ENCODE results near the gene AR.

AR gene

GRCh38 chrX:67730296-67730695 lies 186.5 kb downstream of the AR start:
- H3K36me3 ChIP-seq (ENCODE audit: control insufficient read depth, insufficient read depth, low read length), result no peaks in the 10 kb centered on the region
- no peak for TF ChIP-seq CTCF (IDR thresholded peaks at IDR 0.05; ENCODE audit: insufficient read depth, low read length, poor library complexity, severe bottlenecking)
- DNase-seq (ENCODE audit: extremely low read depth, insufficient read length), result no peak
- H3K27me3 ChIP-seq (replicated peaks; ENCODE audit: control insufficient read depth, insufficient read depth, low read length), result no peaks in the 10 kb centered on the region
- H3K4me3 ChIP-seq (replicated peaks; ENCODE audit: low read depth, low read length), result no peak overlapping the region

GRCh38 chrX:67731061-67731460 lies 187.2 kb downstream of the AR start:
- H3K36me3 ChIP-seq (ENCODE audit: control insufficient read depth, insufficient read depth, low read length), result no peaks in the 10 kb centered on the region
- no peak overlapping the region for H3K4me3 ChIP-seq (replicated peaks; ENCODE audit: low read depth, low read length)
- no peaks in the 10 kb centered on the region for H3K27me3 ChIP-seq (replicated peaks; ENCODE audit: control insufficient read depth, insufficient read depth, low read length)
- no peak for TF ChIP-seq CTCF (IDR thresholded peaks at IDR 0.05; ENCODE audit: insufficient read depth, low read length, poor library complexity, severe bottlenecking)
- DNase-seq (ENCODE audit: extremely low read depth, insufficient read length), result no peak

GRCh38 chrX:67732864-67733263 lies 189.0 kb downstream of the AR start:
- no peak for TF ChIP-seq CTCF (IDR thresholded peaks at IDR 0.05; ENCODE audit: insufficient read depth, low read length, poor library complexity, severe bottlenecking)
- no peaks in the 10 kb centered on the region for H3K27me3 ChIP-seq (replicated peaks; ENCODE audit: control insufficient read depth, insufficient read depth, low read length)
- no peak overlapping the region for H3K4me3 ChIP-seq (replicated peaks; ENCODE audit: low read depth, low read length)
- DNase-seq (ENCODE audit: extremely low read depth, insufficient read length), result no peak
- no peaks in the 10 kb centered on the region for H3K36me3 ChIP-seq (ENCODE audit: control insufficient read depth, insufficient read depth, low read length)

- no peak for TF ChIP-seq CTCF (IDR thresholded peaks at IDR 0.05; ENCODE audit: insufficient read depth, low read length, poor library complexity, severe bottlenecking)
- no peak overlapping the region for H3K4me3 ChIP-seq (replicated peaks; ENCODE audit: low read depth, low read length)
- H3K27me3 ChIP-seq (replicated peaks; ENCODE audit: control insufficient read depth, insufficient read depth, low read length), result no peaks in the 10 kb centered on the region
- no peaks in the 10 kb centered on the region for H3K36me3 ChIP-seq (ENCODE audit: control insufficient read depth, insufficient read depth, low read length)
- DNase-seq (ENCODE audit: extremely low read depth, insufficient read length), result no peak
These were observed 190.4 kb downstream of the AR start for GRCh38 chrX:67734111-67734753.

- no peaks in the 10 kb centered on the region for H3K27me3 ChIP-seq (replicated peaks; ENCODE audit: control insufficient read depth, insufficient read depth, low read length)
- no peak for TF ChIP-seq CTCF (IDR thresholded peaks at IDR 0.05; ENCODE audit: insufficient read depth, low read length, poor library complexity, severe bottlenecking)
- DNase-seq (ENCODE audit: extremely low read depth, insufficient read length), result no peak
- H3K36me3 ChIP-seq (ENCODE audit: control insufficient read depth, insufficient read depth, low read length), result no peaks in the 10 kb centered on the region
- no peak overlapping the region for H3K4me3 ChIP-seq (replicated peaks; ENCODE audit: low read depth, low read length)
These were observed 205.7 kb downstream of the AR start for GRCh38 chrX:67749536-67749935.

- H3K4me3 ChIP-seq (replicated peaks; ENCODE audit: low read depth, low read length), result no peak overlapping the region
- no peaks in the 10 kb centered on the region for H3K27me3 ChIP-seq (replicated peaks; ENCODE audit: control insufficient read depth, insufficient read depth, low read length)
- TF ChIP-seq CTCF (IDR thresholded peaks at IDR 0.05; ENCODE audit: insufficient read depth, low read length, poor library complexity, severe bottlenecking), result no peak
- H3K36me3 ChIP-seq (ENCODE audit: control insufficient read depth, insufficient read depth, low read length), result no peaks in the 10 kb centered on the region
- DNase-seq (ENCODE audit: extremely low read depth, insufficient read length), result no peak
These were observed 206.9 kb downstream of the AR start for GRCh38 chrX:67750694-67751093.
